HG02885 (cell line): ENCODE measurements around the gene COL27A1.
"Not testable (repeated sequence)": the region's sequence is repeated elsewhere in the genome, so short reads cannot be mapped to it uniquely, and the experiment has no call there.

Source experiments
- ATAC-seq: cut with Tn5 transposase; IDR thresholded peaks from one replicate; pipeline ENCODE4 v1.9.1; 2021; ENCODE audit warnings: mild to moderate bottlenecking; ENCODE audit not compliant: unreplicated experiment, poor library complexity

The COL27A1 gene

GRCh38 chr9:114178756-114179450 is 23.6 kb downstream of the COL27A1 start:
- ATAC-seq = no peak

GRCh38 chr9:114179516-114179915 is 24.2 kb downstream of the COL27A1 start:
- no peak for ATAC-seq

GRCh38 chr9:114180696-114181606 is 25.6 kb downstream of the COL27A1 start:
- ATAC-seq = no peak

GRCh38 chr9:114181607-114182409 is 26.5 kb downstream of the COL27A1 start:
- ATAC-seq = no peak

- no peak for ATAC-seq
Measured at GRCh38 chr9:114183006-114183405, 27.7 kb downstream of the COL27A1 start.

- no peak for ATAC-seq
Measured at GRCh38 chr9:114184071-114184470, 28.7 kb downstream of the COL27A1 start.

GRCh38 chr9:114184866-114185265 is 29.5 kb downstream of the COL27A1 start:
- no peak for ATAC-seq

GRCh38 chr9:114185570-114186490 is 30.5 kb downstream of the COL27A1 start:
- ATAC-seq = no peak

GRCh38 chr9:114186605-114187289 is 31.4 kb downstream of the COL27A1 start:
- ATAC-seq = no peak

- ATAC-seq = no peak
Measured at GRCh38 chr9:114187827-114188226, 32.5 kb downstream of the COL27A1 start.

GRCh38 chr9:114189823-114190562 is 34.7 kb downstream of the COL27A1 start:
- ATAC-seq = no peak

GRCh38 chr9:114190563-114190905 is 35.2 kb downstream of the COL27A1 start:
- no peak for ATAC-seq

GRCh38 chr9:114191402-114191801 is 36.1 kb downstream of the COL27A1 start:
- not testable (repeated sequence) for ATAC-seq

GRCh38 chr9:114192539-114192938 is 37.2 kb downstream of the COL27A1 start:
- ATAC-seq = no peak

GRCh38 chr9:114193090-114193489 is 37.8 kb downstream of the COL27A1 start:
- ATAC-seq = no peak

- ATAC-seq = no peak
Measured at GRCh38 chr9:114196117-114196516, 40.8 kb downstream of the COL27A1 start.

- ATAC-seq = no peak
Measured at GRCh38 chr9:114196979-114197622, 41.8 kb downstream of the COL27A1 start.
